Activated CD8-positive, alpha-beta memory T cell treated with anti-CD3 and anti-CD28 coated beads, Interleukin-2, amount 50 U/mL, for 48 hours (primary cell): ENCODE results near the gene VANGL2.
"Not testable (repeated sequence)": the region's sequence is repeated elsewhere in the genome, so short reads cannot be mapped to it uniquely, and the experiment has no call there.

Experiments used
- DNase-seq: peaks from one replicate; pipeline ENCODE4 v3.0.0-alpha.2; 2020

VANGL2 gene

GRCh38 chr1:160370561-160371345 is 29.6 kb upstream of the VANGL2 start:
- no peak for DNase-seq

DNA sequence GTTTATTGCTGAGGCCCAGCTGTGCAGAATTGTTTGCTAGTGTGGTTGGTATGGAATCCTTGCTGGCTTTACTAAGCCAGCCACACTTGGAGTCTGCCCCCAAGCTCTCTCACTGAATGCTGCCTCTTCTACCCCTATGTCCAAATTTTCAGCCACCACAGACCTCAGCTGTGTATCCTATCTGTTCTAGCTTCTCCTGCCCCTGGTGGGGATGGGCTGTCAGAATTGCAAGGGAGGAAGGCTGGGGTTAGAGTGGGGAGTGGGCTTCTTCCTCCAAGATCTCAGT is 29.1 kb upstream of the VANGL2 start:
- DNase-seq = no peak

DNA sequence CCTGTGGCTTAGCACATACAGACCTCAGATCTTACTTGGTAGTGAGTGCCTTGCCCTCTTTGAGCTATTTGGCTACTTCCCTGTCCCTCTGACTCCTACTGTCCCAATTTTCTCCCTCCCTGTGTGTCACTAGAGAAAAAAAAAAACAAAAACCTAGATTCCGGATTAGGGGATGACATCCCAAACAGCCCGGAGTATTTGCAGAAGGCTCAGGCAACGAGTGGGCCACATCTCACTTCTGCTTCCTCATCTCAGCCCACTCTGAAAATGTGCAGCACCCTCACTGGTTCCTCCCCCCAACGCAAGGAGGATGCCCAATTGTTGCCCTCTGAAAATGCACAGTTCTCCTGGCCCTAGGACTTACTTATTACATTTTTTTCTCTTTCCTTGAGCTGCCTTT is 28.6 kb upstream of the VANGL2 start:
- no peak for DNase-seq

DNA sequence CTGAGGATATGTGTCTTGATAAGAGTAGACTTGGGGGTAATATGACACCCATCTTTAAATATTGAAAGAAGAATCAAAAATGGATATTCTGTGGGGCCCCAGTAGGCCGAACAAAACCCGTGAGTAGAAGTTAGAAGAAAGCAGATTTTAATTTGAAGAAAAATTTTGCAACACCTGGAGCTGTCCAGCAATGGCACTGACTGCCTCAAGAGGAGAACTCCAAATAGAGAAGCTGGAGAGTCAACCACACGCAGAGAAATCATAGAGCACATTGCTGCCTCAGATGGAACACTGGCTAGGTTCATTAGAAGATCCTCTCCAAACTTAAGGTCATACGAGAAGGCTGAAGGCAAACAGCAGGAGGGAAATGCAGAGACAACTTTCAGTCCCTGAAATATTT is 26.7 kb upstream of the VANGL2 start:
- DNase-seq = no peak

DNA sequence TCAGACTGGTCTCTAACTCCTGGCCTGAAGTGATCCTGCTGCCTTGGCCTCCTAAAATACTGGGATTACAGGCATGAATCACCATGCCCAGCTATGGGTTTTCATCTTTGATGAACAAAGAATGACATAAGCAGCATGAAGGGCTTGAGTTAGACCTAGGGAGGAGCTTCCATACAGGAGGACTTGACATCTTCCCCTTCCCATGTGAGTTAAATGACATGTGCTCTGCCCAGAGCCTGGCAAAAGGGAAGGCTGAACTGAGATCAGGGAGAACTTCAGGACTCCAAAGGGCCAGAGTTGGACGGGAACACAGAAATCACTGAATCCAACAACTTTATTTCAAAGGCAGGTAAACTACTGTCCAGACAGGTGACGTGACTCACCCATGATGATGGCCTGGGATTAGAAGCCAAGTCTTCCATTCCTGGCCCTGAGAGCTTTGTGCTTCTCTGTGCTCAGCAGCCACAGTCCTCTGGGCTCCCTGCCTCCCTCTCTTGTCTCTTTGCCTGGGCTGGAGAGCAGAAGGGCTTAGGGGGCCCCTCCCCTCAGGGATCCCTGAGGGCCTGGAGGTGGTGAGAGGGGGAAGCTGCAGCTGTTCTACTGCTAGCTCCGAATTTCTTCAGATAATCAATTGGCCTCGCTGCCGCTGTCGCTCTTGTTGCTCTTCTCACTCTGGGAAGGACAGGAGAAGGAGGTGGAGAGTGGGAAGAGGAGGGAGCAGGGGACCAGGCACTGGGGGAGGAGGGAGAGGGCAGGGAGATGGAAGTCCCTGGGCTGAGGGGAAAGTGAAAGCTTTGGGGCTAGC is 25.9 kb upstream of the VANGL2 start:
- no peak for DNase-seq

GRCh38 chr1:160375788-160376524 is 24.4 kb upstream of the VANGL2 start:
- DNase-seq = no peak

DNA sequence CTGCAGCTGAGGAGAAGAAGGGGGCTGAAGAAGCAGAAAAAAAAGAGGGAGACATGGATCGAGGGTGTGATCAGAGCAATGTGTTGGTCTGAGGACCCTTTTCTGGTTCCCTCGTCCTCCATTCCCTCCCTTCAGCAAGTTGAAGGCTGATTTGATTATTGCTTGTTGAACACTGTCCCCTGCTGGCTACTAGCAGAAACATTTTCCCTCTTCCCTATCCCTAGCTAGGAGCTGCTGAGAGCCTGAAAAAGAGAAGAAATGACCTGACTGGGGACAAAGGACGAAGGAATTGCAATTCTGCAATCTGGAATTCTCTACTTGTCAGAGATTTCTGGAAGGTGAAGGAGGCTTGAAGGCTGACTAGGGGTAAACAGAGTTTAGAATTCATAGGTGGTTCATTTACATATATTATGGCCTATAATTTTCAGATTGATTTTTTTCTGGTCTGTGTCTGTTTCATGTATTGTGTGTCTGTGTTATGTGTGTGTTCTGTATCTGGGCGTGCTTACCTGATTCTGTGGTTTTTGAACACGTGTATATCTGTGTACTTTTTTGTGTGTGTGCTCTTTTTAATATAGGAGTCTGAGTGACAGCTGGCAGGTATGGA is 23.7 kb upstream of the VANGL2 start:
- no peak for DNase-seq

GRCh38 chr1:160377585-160378206 is 22.7 kb upstream of the VANGL2 start:
- DNase-seq = no peak

GRCh38 chr1:160384812-160385211 is 15.6 kb upstream of the VANGL2 start:
- DNase-seq = not testable (repeated sequence)

DNA sequence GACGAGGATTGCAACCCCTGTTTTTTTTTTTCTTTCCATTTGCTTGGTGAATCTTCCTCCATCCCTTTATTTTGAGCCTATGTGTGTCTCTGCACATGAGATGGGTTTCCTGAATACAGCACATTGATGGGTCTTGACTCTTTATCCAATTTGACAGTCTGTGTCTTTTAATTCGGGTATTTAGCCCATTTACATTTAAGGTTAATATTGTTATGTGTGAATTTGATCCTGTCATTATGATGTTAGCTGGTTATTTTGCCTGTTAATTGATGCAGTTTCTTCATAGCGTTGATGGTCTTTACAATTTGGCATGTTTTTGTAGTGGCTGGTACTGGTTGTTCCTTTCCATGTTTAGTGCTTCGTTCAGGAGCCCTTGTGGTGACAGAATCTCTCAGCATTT is 12.0 kb upstream of the VANGL2 start:
- not testable (repeated sequence) for DNase-seq

GRCh38 chr1:160394673-160395072 is 5.7 kb upstream of the VANGL2 start:
- DNase-seq = no peak

DNA sequence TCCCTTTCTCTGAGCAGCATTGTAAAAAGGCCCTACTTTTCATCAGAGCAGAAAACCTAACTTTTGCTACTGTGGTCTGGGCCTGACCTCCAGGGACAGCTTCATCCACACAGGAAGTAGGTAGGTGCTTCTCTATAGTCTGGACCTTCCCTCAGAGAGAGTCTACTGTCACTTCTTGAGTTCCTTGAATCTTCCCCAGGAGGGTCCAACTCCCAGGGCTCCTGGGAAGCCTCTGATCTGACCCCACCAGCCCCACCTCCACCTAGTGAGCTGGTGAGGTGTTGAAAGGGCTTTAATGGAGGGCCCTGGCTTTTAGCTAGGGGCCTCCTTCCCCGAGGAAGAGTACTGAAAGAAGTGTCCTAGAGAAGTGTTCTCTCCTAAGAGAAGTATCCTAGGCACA is 2.7 kb upstream of the VANGL2 start:
- DNase-seq = no peak

GRCh38 chr1:160398823-160399222 is 1.5 kb upstream of the VANGL2 start:
- no peak for DNase-seq

DNA sequence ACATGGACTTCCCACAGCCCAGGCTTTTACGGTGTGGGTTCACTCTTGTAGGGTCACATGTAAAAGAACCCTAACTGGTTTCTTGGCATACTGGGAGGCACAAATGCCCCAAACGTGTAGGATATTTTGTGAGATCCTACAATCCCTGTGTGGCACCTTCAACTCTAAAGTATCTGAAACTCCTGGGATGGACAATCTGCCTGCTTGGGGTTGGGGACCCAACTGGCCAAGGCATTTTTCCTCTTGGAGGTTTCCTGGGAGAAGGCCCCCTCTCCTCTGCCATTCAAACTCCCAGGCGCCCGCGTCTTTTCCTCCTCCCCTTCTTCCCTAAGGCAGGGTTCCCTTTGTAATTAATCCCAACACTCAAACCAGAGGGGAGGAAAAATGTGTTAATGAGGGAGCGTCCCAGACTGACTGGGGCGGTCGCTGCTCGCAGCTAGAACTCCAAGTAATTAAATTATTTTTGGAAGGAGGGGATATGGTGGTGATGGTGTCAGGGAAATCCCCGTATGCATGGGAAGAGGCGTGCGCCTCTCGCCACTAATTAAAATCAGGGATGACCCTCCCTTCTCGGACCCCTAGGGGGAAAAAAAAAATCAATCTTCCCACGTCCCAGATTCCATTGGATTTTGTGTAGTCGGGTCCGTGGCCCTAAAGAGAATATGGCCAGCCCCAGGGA is 681 bp upstream of the VANGL2 start:
- no peak for DNase-seq

GRCh38 chr1:160400646-160401486 is 502 bp downstream of the VANGL2 start:
- no peak for DNase-seq

GRCh38 chr1:160401487-160401805 is 1.1 kb downstream of the VANGL2 start:
- no peak for DNase-seq

DNA sequence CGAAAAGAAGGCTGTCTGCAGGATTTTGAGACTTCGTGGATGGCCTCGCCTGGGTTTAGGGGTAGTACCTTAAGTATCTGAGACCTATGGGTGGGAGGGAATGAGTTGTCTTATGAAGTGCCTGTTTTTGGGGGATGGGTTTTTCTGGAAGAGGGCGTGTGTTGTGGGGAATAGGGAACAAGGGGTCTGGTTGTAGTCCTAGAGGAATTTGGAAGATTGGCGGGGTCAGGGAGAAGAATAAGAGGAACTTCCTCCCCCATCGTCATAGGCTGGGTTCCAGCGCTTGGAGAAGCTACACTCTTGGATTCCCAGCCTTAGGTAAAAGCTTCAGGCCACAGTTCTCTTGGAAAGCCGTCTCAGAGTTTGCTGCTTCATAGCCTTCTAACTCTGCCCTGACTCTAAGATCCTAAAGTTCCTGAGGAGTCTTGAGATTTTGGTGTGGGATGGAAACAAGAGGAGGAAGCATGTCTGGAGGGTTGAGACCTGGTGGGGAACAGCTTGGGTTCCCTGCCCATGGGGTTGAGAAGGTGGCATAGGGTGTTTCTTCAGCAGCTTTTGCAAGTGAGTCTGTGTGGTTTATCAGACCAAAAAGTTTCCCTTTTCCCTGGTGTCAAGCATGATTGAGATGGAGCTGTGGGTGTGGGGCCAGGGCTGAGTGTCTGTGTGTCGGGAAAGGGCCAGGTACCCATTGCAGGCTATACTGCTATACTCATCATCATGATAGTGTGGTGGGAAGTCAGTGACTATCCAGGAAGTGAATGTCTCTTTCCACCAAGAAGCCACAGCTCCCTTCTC is 1.8 kb downstream of the VANGL2 start:
- no peak for DNase-seq

DNA sequence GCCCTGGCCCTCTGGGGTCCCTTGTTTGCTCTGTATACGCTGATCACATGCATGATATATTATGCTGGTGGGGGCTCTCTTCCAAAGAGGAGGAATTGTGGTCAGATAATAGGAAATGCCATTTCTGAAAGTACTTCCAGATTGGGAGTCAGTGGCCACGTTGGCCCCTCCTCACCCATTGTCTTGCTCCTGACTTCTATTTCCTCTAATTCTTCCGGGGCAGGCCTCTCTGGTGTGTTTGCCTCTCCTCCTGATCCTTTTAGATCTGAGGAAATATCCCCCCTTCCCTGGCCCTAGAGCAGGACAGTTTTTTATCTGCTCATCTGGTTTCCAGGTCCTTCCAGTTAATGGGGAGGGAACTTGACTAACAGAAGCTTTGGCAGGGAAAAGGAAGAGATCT is 2.9 kb downstream of the VANGL2 start:
- DNase-seq = no peak

DNA sequence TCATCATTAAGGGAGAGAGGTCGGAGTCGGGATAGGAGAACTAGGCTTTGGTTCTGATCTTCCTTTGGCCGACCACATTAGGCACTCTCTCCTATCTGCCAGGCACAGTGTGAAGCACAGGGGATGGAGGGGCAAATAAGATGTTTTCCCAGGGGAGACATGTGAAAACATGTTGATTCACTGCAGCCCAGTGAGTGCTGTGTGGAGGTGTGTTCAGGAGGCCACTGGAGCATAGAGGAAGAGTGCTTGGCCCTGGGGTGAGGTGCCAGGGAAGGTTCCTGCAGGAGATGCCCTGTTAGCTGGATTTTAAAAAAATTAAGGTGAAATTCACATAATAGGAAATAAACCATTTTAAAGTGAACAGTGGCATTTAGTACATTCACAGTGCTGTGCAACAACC is 3.7 kb downstream of the VANGL2 start:
- DNase-seq = no peak

DNA sequence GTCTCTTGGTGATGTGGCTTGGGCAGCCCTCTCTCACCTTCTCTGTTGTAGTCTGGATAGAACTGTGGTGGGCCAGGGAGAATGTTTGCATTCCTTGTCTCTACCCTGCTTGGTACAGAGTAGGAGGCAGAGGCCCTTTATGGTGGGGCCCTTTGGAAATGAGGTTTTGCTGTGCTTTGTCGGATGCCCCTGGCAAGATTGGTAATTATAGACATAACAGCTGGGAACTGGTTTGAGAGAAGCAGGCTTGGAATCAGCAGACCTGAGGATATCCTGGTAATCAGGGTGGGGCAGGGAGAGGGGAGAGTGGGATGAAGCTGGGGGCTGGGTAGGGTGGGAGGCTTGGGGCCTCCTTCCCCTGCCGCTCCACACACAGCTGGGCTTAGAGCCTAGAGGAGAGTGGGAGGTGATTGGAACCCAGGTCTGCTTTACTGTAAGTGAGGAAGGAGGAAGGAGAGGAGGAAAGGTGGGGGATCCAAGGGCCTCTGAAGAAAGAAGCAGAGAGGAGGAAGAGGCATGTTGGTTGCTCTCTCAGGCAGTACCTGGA is 5.0 kb downstream of the VANGL2 start:
- DNase-seq = no peak
